ENCODE measurements around the gene TFB2M. TPM values are rescaled to one million over a fixed set of nuclear protein-coding genes. Genes with fewer than 3 reads are reported as not detected.

Gene TFB2M
- total RNA-seq, 1 experiment from 2014 or later = 27.7 TPM

- H3K27me3 ChIP-seq (ENCODE audit: insufficient read depth, low read length) = no peaks in the 10 kb centered on the region
- no peaks in the 10 kb centered on the region for H3K27me3 Mint-ChIP-seq (ENCODE audit: low read depth)
- no peak overlapping the region for H4K5ac ChIP-seq (ENCODE audit: insufficient read length, low read depth, low read length)
- H3K4ac ChIP-seq (ENCODE audit: low read depth, low read length) = no peak overlapping the region
- H3K23me2 ChIP-seq (ENCODE audit: insufficient read length, low read depth, low read length, poor library complexity, severe bottlenecking) = no peaks in the 10 kb centered on the region
- H3K14ac ChIP-seq (ENCODE audit: insufficient read depth, low read length) = no peak overlapping the region
- H3K18ac ChIP-seq (ENCODE audit: insufficient read length, low read depth, low read length) = no peak overlapping the region
- H2BK5ac ChIP-seq (ENCODE audit: insufficient read length, low read length) = no peak overlapping the region
- no peak overlapping the region for H3K23ac ChIP-seq (ENCODE audit: insufficient read length, low read depth, low read length)
- H2BK15ac ChIP-seq (ENCODE audit: low read depth, low read length) = no peak overlapping the region
- no peaks in the 10 kb centered on the region for H3K9me3 Mint-ChIP-seq
- H3T11ph ChIP-seq (ENCODE audit: low read length) = no peak overlapping the region
- no peaks in the 10 kb centered on the region for H3K9me3 ChIP-seq (ENCODE audit: control insufficient read depth, low read depth, low read length)
- no peak overlapping the region for H2BK12ac ChIP-seq (ENCODE audit: insufficient read length, low read depth, low read length)
- no peak for TF ChIP-seq CTCF (conservative IDR thresholded peaks at IDR 0.05)
- H3K9ac ChIP-seq (ENCODE audit: extremely low read depth, insufficient read length, low read length) = no peak overlapping the region
- H4K91ac ChIP-seq (ENCODE audit: insufficient read length, low read depth, low read length) = no peak overlapping the region
- H3K79me2 ChIP-seq (ENCODE audit: insufficient read depth, low read length) = no peaks in the 10 kb centered on the region; the same call in 1 of the 2 replicates
- no peak overlapping the region for H3K4me3 Mint-ChIP-seq
- no peak overlapping the region for H3K27ac ChIP-seq (ENCODE audit: insufficient read length, low read depth, low read length)
- no peak overlapping the region for H2AFZ ChIP-seq (ENCODE audit: low read length)
- peaks cover 2% of the 10 kb centered on the region for H3K79me1 ChIP-seq (ENCODE audit: insufficient read depth, low read depth, low read length, poor library complexity, severe bottlenecking)
- no peak overlapping the region for H3K56ac ChIP-seq (ENCODE audit: insufficient read length, low read depth, low read length)
- H3K4me1 ChIP-seq (ENCODE audit: insufficient read depth, low read length) = no peaks in the 10 kb centered on the region
- no peaks in the 10 kb centered on the region for H3K4me1 Mint-ChIP-seq
- no peak overlapping the region for H3K4me2 ChIP-seq (ENCODE audit: insufficient read depth, insufficient read length, low read length)
- H2BK120ac ChIP-seq (ENCODE audit: low read depth, low read length, poor library complexity, severe bottlenecking) = no peak overlapping the region
- no peak overlapping the region for H2AK5ac ChIP-seq (ENCODE audit: insufficient read length, low read length)
- no CpG with 5 or more reads among the region's 3 CpGs for WGBS (ENCODE audit: extremely low coverage, insufficient read length, low lambda C conversion rate)
- H4K8ac ChIP-seq (replicated peaks; ENCODE audit: insufficient read length, low read depth, low read length) = no peak overlapping the region
- no peak overlapping the region; a peak in 1 of 7 replicates for H3K27ac Mint-ChIP-seq
- no peak overlapping the region for H2BK20ac ChIP-seq (ENCODE audit: low read depth, low read length, poor library complexity, severe bottlenecking)
- DNase-seq = no peak
- H4K20me1 ChIP-seq (ENCODE audit: control insufficient read depth, insufficient read depth, insufficient read length) = no peaks in the 10 kb centered on the region
- no peaks in the 10 kb centered on the region for H3K36me3 Mint-ChIP-seq (ENCODE audit: insufficient read depth in 1 of 3, low read depth in 3 of 3)
Observed at GRCh38 chr1:246576709-246577032, 10.6 kb upstream of the TFB2M start.

Data from H9 (cell line).